ENCODE measurements around the gene PCYT1A.

Gene PCYT1A

DNA sequence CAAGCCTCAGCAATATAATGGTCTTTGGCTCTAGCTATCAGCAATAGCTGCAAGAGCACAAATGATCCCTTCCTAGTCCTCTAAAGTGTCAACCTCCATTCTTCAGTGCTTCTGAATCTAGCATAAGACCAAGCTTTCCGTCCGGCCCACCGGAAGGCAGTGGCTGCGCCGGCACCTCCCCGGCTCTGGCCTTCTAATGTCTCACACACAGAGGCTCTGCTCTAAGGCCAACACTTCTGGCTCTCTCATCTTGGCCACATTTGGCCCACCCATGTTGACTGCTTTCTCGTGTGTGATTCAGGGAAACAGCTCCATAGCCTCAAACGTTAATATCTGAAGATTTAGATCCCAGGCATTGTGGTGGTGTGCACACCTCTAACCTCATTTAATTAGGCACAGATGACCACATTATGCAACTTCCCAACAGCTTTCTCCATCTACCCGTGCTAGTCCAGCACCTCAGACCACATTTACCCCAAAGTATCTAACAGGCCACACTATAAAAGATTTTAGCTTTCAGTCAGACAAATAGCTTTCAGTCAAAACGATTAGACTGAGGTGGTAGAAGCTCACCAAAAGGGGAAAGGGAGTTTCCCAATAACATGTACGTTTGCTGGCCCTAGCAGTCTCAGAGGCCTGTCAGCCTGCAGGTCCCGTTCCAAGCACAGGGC is 51.9 kb downstream of the PCYT1A start:
- Histone ChIP-seq H3K9me3 (ENCODE audit: control insufficient read depth, insufficient read depth, low read depth, low read length) (no peaks in the 10 kb centered on the region), H3K36me3 (ENCODE audit: control insufficient read depth, insufficient read depth, low read length) (peaks cover 29% of the 10 kb centered on the region), H3K27me3 (ENCODE audit: control insufficient read depth, insufficient read depth, low read length) (no peaks in the 10 kb centered on the region), H3K9ac (ENCODE audit: low read length) (no peak overlapping the region), H3K4me3 (ENCODE audit: low read depth, low read length) (no peak overlapping the region), H3K4me1 (ENCODE audit: control insufficient read depth, insufficient read depth, low read length) (no peaks in the 10 kb centered on the region), H3K27ac (ENCODE audit: low read depth, low read length) (no peak overlapping the region)

DNA sequence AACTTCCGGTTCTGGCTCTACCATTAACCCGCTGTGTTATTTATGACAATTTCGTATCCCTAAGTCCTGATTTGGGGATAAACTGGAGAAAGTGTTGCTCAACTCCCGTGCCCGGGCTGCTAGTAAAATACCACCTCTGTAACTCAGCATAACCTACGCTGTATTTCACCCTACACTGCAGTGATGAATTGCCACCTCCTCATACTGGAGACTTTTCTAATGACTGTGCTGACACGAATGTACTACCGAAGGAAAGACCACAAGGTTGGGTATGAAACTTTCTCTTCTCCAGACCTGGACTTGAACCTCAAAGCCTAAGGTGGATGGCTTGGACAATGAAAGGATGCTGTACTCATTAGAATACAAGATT is 54.7 kb downstream of the PCYT1A start:
- Histone ChIP-seq H3K4me3 (ENCODE audit: low read depth, low read length) (no peak overlapping the region), H3K27ac (ENCODE audit: low read depth, low read length) (no peak overlapping the region), H3K27me3 (ENCODE audit: control insufficient read depth, insufficient read depth, low read length) (no peaks in the 10 kb centered on the region), H3K36me3 (ENCODE audit: control insufficient read depth, insufficient read depth, low read length) (peaks cover 13% of the 10 kb centered on the region), H3K4me1 (ENCODE audit: control insufficient read depth, insufficient read depth, low read length) (no peaks in the 10 kb centered on the region; the same call in 1 of the 2 replicates), H3K9ac (ENCODE audit: low read length) (no peak overlapping the region), H3K9me3 (ENCODE audit: control insufficient read depth, insufficient read depth, low read depth, low read length) (no peaks in the 10 kb centered on the region)

DNA sequence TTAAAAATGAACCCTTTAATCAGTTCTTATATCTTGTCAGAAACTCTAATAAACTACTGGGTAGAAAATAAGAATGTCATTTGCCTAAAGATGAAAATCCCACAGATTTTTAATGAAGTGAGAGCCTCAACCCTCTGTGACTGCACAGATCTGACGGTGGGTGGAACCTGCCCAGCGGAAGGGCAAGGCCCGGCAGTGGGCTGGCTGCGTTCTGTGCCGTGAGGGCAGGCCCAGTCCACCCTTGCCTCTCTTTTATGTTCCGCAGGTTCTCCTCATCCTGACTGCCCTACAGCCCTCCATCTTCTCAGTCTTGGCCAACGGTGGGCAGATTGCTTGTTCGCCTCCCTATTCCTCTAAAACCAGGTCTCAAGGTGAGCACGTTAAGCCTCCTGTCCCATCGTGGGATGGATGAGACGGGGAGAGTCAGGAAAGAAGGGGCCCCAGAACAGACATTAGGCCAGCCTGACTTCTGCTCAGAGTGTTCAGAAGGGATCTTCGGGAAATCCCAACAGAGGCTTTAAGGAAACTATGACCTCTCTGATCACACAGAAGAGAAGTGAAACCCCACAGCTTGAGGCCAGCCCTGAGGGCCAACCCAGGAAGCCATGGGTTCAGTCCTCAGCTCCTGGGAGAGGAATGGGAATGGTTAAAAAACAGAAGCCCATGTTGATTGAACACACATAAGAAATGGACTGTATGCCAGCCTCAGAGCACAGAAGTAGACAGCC is 55.2 kb downstream of the PCYT1A start:
- H3K36me3 ChIP-seq (ENCODE audit: control insufficient read depth, insufficient read depth, low read length) = peaks cover 8% of the 10 kb centered on the region
- no peak overlapping the region for H3K9ac ChIP-seq (ENCODE audit: low read length)
- no peaks in the 10 kb centered on the region; the same call in 1 of the 2 replicates for H3K4me1 ChIP-seq (ENCODE audit: control insufficient read depth, insufficient read depth, low read length)
- no peaks in the 10 kb centered on the region for H3K9me3 ChIP-seq (ENCODE audit: control insufficient read depth, insufficient read depth, low read depth, low read length)
- no peaks in the 10 kb centered on the region for H3K27me3 ChIP-seq (ENCODE audit: control insufficient read depth, insufficient read depth, low read length)
- no peak overlapping the region for H3K4me3 ChIP-seq (ENCODE audit: low read depth, low read length)
- no peak overlapping the region for H3K27ac ChIP-seq (ENCODE audit: low read depth, low read length)

DNA sequence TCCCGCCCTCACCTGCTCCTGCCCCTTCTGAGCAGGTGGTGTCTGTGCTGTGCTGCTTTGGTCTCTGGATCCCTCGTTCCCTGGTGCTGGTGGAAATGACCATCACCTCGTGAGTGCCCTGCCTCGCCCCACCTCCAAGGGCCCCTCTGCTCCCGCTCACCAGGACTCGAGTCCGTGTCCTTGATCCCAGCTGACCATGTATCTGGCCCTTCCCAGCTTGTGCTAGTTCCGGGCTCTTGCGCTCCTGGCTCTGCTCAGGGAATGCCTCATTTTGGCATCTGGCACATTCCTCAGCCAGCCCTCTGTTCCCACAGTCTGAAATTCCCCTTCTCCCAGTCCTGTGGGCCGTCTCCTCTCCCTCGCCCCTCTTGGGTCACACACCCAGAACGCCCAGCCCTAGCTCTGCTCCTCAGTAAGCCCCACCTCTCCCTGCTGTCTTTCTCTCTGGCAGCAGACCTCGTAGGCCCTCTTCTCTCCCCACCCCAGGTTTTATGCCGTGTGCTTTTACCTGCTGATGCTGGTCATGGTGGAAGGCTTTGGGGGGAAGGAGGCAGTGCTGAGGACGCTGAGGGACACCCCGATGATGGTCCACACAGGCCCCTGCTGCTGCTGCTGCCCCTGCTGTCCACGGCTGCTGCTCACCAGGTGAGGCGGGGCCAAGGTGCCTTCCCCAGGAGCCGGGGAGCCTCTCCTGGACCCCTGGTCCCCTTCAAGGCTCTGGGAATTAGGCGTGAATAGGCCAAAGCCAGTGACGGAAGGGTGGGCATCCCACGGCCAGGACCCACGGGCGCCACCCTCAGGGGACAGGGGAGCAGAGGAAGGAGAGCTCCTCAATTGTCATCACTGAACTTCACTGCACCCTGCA is 59.7 kb downstream of the PCYT1A start:
- no peak overlapping the region for H3K27ac ChIP-seq (ENCODE audit: low read depth, low read length)
- no peaks in the 10 kb centered on the region for H3K27me3 ChIP-seq (ENCODE audit: control insufficient read depth, insufficient read depth, low read length)
- H3K9ac ChIP-seq (ENCODE audit: low read length) = no peak overlapping the region
- H3K4me3 ChIP-seq (ENCODE audit: low read depth, low read length) = no peak overlapping the region
- H3K9me3 ChIP-seq (ENCODE audit: control insufficient read depth, insufficient read depth, low read depth, low read length) = no peaks in the 10 kb centered on the region
- H3K36me3 ChIP-seq (ENCODE audit: control insufficient read depth, insufficient read depth, low read length) = no peaks in the 10 kb centered on the region
- peaks cover 7% of the 10 kb centered on the region; the same call in 1 of the 2 replicates for H3K4me1 ChIP-seq (ENCODE audit: control insufficient read depth, insufficient read depth, low read length)

DNA sequence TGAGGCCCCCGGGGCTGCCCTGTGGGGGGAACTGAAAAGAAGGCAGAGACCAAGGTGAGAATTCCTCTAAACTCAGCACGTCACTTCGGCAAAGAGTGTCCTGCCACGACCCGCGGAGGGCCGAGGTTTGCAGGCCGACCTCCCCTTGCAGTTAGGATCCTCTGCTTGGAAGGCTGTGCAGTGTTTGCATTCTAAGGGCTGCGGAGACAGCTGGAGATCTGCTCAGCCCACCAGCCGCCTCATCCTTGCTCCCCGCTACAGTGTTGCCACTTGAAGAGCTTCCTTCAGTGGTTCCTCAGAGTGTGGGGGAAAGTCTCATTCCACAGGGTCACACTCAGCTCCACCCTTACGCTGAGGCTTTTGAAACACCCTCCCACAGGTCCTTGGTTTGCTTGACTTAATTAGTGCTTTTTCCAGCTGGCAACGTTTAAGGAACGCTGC is 60.4 kb downstream of the PCYT1A start:
- Histone ChIP-seq H3K27ac (ENCODE audit: low read depth, low read length) (no peak overlapping the region), H3K27me3 (ENCODE audit: control insufficient read depth, insufficient read depth, low read length) (no peaks in the 10 kb centered on the region), H3K9ac (ENCODE audit: low read length) (no peak overlapping the region), H3K4me1 (ENCODE audit: control insufficient read depth, insufficient read depth, low read length) (peaks cover 7% of the 10 kb centered on the region; the same call in 1 of the 2 replicates), H3K9me3 (ENCODE audit: control insufficient read depth, insufficient read depth, low read depth, low read length) (no peaks in the 10 kb centered on the region), H3K36me3 (ENCODE audit: control insufficient read depth, insufficient read depth, low read length) (no peaks in the 10 kb centered on the region), H3K4me3 (ENCODE audit: low read depth, low read length) (no peak overlapping the region)

DNA sequence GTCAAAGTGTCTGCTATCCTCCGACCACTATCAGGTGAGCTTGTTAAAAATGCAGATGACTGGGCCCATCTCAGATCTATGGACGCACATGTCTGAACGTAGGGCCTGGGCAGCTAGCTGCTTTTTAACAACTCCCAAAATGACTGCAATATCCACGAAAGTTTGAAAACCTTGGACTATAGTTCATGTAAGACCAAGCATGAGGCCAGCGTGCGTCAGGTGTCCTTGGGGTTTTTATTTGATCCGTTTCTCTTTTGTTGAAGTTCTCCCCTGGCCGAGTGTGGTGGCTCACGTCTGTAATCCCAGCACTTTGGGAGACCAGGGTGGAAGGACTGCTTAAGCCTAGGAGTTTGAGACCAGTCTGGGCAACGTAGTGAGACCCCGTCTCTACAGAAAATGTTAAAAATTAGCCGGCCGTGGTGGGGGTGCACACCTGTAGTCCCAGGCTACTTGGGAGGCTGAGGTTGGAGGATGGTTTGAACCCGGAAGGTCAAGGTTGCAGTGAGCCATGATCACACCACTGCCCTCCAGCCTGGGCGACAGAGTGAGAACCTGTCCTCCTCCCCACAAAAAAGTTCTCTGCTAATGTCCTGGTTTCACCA is 61.7 kb downstream of the PCYT1A start:
- Histone ChIP-seq H3K9ac (ENCODE audit: low read length) (no peak overlapping the region), H3K27me3 (ENCODE audit: control insufficient read depth, insufficient read depth, low read length) (no peaks in the 10 kb centered on the region), H3K27ac (ENCODE audit: low read depth, low read length) (no peak overlapping the region), H3K9me3 (ENCODE audit: control insufficient read depth, insufficient read depth, low read depth, low read length) (no peaks in the 10 kb centered on the region), H3K4me3 (ENCODE audit: low read depth, low read length) (no peak overlapping the region), H3K36me3 (ENCODE audit: control insufficient read depth, insufficient read depth, low read length) (no peaks in the 10 kb centered on the region), H3K4me1 (ENCODE audit: control insufficient read depth, insufficient read depth, low read length) (peaks cover 7% of the 10 kb centered on the region; the same call in 1 of the 2 replicates)

DNA sequence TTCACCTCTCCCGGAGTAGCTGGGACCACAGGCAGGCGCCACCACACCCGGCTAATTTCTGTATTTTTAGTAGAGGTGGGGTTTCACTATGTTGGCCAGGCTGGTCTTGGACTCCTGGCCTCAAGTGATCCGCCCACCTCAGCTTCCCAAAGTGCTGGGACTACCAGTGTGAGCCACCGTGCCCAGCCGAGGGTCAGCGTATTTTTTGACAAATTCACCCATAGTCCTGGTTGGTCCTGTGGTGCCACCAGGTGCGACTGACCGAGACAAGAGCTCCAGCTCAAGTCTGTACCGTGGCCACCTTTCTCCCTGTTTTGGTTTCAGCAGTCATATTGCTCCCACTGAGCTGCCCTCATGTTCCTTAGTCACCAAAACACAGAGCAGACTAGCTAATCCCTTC is 62.4 kb downstream of the PCYT1A start:
- Histone ChIP-seq H3K27ac (ENCODE audit: low read depth, low read length) (no peak overlapping the region), H3K4me1 (ENCODE audit: control insufficient read depth, insufficient read depth, low read length) (peaks cover 7% of the 10 kb centered on the region; the same call in 1 of the 2 replicates), H3K9me3 (ENCODE audit: control insufficient read depth, insufficient read depth, low read depth, low read length) (no peaks in the 10 kb centered on the region), H3K4me3 (ENCODE audit: low read depth, low read length) (no peak overlapping the region), H3K36me3 (ENCODE audit: control insufficient read depth, insufficient read depth, low read length) (no peaks in the 10 kb centered on the region), H3K9ac (ENCODE audit: low read length) (no peak overlapping the region), H3K27me3 (ENCODE audit: control insufficient read depth, insufficient read depth, low read length) (no peaks in the 10 kb centered on the region)

DNA sequence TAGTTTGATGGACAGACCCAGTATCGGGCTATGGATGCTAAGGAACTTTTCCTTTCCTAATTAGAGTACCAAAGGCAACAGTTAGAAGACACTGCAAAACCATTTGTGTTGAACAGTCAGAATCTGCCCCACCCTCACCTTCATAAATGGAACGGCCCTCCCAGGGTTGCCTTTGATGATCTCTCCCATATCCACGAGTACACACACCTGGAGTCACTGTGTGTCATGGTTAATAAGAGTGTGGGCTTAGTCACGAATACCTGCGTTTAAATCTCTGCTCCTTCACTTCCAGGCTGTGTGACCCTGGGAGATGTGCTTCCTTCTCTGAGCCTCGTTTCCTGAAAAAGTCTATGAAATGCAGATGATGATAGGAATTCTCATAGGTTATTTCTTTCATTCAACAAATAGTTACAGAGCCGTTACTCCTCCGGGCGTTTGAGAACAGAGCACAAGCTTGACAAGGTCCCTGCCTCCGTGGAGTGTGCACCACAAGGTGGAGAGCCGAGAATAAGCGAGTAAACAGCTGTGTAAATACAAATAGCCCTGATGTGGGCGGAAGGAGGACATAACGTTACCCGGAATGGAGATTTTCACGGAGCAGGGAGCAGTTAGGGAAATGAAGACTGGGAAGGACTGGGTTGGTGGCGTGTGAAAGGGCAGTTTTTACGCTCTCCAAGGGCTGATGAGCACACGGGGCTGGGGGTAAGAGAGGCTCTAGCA is 64.5 kb downstream of the PCYT1A start:
- H3K4me3 ChIP-seq (ENCODE audit: low read depth, low read length) = no peak overlapping the region
- H3K27ac ChIP-seq (ENCODE audit: low read depth, low read length) = no peak overlapping the region
- no peaks in the 10 kb centered on the region for H3K36me3 ChIP-seq (ENCODE audit: control insufficient read depth, insufficient read depth, low read length)
- peaks cover 15% of the 10 kb centered on the region; the same call in 1 of the 2 replicates for H3K4me1 ChIP-seq (ENCODE audit: control insufficient read depth, insufficient read depth, low read length)
- no peaks in the 10 kb centered on the region for H3K27me3 ChIP-seq (ENCODE audit: control insufficient read depth, insufficient read depth, low read length)
- H3K9ac ChIP-seq (ENCODE audit: low read length) = no peak overlapping the region
- H3K9me3 ChIP-seq (ENCODE audit: control insufficient read depth, insufficient read depth, low read depth, low read length) = no peaks in the 10 kb centered on the region

DNA sequence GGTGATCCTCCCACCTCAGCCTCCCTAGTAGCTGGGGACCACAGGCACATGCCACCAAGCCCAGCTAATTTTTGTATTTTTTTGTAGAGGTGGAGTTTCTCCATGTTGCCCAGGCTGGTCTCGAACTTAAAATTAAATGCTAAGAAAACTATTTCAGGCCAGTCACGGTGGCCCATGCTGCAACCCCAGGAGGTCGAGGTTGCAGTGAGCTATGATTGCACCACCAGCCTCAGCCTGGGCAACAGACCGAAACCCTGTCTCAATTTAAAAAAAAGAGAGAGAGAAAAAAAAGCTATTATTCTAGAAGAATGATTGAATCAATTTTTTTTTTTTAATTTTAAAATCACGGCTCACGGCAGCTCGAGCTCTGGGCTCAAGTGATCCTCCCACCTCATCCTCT is 66.5 kb downstream of the PCYT1A start:
- no peaks in the 10 kb centered on the region for H3K27me3 ChIP-seq (ENCODE audit: control insufficient read depth, insufficient read depth, low read length)
- no peak overlapping the region for H3K9ac ChIP-seq (ENCODE audit: low read length)
- H3K36me3 ChIP-seq (ENCODE audit: control insufficient read depth, insufficient read depth, low read length) = no peaks in the 10 kb centered on the region
- peaks cover 20% of the 10 kb centered on the region for H3K4me1 ChIP-seq (ENCODE audit: control insufficient read depth, insufficient read depth, low read length)
- H3K9me3 ChIP-seq (ENCODE audit: control insufficient read depth, insufficient read depth, low read depth, low read length) = no peaks in the 10 kb centered on the region
- no peak overlapping the region for H3K27ac ChIP-seq (ENCODE audit: low read depth, low read length)
- no peak overlapping the region for H3K4me3 ChIP-seq (ENCODE audit: low read depth, low read length)

DNA sequence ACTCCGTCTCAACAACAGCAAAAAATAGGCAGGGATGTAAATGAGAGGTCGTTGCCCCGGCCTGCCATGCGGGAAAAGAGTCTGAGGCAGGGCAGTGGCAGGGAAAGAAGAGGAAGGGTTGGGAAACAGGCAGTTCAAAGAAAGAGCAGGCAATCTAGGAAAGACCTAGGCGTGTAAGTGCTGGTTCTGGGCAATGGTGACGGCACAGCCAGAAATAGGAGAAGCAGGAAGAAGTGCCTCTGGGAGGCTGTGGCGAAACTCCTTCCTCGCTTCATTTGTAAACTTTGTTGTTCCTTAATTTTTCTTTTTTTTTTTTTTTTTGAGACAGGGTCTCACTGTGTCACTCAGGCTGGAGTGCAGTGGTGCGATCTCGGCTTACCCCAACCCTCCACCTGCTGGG is 66.9 kb downstream of the PCYT1A start:
- H3K4me1 ChIP-seq (ENCODE audit: control insufficient read depth, insufficient read depth, low read length) = peaks cover 24% of the 10 kb centered on the region

More for the DNA sequence above, 66.9 kb downstream of the PCYT1A start:
- no peak overlapping the region for H3K9ac ChIP-seq (ENCODE audit: low read length)
- no peaks in the 10 kb centered on the region for H3K36me3 ChIP-seq (ENCODE audit: control insufficient read depth, insufficient read depth, low read length)
- H3K9me3 ChIP-seq (ENCODE audit: control insufficient read depth, insufficient read depth, low read depth, low read length) = no peaks in the 10 kb centered on the region
- no peaks in the 10 kb centered on the region for H3K27me3 ChIP-seq (ENCODE audit: control insufficient read depth, insufficient read depth, low read length)
- H3K4me3 ChIP-seq (ENCODE audit: low read depth, low read length) = no peak overlapping the region
- H3K27ac ChIP-seq (ENCODE audit: low read depth, low read length) = no peak overlapping the region

All from HUES6 (cell line).